Stimulated activated CD8-positive, alpha-beta memory T cell treated with anti-CD3 and anti-CD28 coated beads, Interleukin-7, amount 100 ng/mL, for 4 hours (primary cell): ENCODE data around the gene ABCA8.

Experiments used
- DNase-seq, 2 donors: peaks; one replicate each; pipeline ENCODE4 v3.0.0-alpha.2; 2020; ENCODE audit warnings: low read depth in 2 of 2

Gene ABCA8

GRCh38 chr17:68867759-68868516 lies 87.3 kb downstream of the ABCA8 start:
- DNase-seq, result no peak

GRCh38 chr17:68865584-68865983 lies 89.6 kb downstream of the ABCA8 start:
- no peak for DNase-seq

DNA sequence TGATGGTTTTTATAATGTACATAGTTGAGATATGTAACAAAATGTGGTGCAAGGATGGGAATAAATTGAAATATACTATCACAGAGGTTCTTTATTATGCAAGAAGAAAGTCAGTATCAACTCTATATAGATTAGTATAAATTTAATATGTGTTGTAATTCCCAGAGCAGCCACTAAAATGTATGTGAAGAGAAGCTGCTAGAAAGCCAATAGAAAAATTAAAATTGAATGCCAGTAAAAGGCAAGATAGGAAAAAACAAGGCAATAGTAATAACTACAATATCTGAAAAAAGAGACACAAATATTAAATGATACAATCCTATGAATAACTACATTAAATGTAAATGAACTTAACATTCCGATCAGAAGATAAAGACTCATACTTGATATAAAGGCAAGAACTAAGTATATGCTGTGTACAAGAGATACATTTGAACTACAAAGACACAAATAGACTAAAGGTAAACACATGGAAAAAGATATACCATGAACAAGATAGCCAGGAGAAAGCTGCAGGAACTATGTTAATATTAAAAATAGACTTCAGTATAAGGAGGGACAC lies 92.0 kb downstream of the ABCA8 start:
- no peak for DNase-seq

GRCh38 chr17:68861602-68862001 lies 93.6 kb downstream of the ABCA8 start:
- no peak for DNase-seq

GRCh38 chr17:68860941-68861340 lies 94.3 kb downstream of the ABCA8 start:
- no peak for DNase-seq

- DNase-seq, result no peak
Measured at GRCh38 chr17:68854452-68854851, 100.7 kb downstream of the ABCA8 start.

DNA sequence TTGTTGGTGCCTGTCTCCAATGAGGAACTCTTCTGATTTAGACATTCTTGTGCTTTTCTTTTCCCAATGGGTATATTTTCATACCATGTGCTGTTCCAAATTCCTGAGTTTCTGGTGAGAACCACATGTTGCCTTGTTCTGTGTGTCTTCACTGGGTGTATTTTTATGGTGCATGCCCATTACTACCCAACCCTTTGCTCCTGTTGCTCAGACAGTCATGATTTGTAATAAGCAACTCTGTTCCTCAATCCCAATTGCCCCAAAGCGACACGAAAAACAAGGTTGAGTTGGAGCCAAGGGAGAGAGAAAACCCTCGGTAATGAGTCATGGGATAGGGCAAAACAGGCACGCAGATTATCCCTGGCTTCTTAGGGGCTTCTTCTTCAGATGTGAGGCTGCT lies 101.8 kb downstream of the ABCA8 start:
- no peak for DNase-seq

DNA sequence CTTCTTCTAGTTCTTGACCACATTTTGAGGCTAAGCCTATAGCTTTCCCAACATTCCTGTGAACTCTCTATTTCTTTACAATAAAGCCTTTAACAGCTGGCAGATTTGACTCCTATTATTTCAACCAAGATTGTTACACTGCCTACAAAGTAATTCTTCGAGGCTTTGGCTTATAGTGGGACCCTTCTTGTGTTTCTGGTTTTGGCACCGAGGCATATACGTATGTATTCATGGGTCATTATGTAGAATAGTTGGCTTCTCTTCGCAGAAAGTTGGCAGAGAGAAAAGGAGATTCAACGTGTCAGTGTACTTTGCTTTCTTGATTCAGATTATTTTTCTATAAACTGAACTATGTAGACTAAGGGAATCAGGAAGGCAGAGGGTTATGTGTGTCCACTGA lies 102.2 kb downstream of the ABCA8 start:
- no peak for DNase-seq

- no peak for DNase-seq
Measured at GRCh38 chr17:68851890-68852289, 103.3 kb downstream of the ABCA8 start.

GRCh38 chr17:68850749-68851510 lies 104.3 kb downstream of the ABCA8 start:
- DNase-seq, result no peak

DNA sequence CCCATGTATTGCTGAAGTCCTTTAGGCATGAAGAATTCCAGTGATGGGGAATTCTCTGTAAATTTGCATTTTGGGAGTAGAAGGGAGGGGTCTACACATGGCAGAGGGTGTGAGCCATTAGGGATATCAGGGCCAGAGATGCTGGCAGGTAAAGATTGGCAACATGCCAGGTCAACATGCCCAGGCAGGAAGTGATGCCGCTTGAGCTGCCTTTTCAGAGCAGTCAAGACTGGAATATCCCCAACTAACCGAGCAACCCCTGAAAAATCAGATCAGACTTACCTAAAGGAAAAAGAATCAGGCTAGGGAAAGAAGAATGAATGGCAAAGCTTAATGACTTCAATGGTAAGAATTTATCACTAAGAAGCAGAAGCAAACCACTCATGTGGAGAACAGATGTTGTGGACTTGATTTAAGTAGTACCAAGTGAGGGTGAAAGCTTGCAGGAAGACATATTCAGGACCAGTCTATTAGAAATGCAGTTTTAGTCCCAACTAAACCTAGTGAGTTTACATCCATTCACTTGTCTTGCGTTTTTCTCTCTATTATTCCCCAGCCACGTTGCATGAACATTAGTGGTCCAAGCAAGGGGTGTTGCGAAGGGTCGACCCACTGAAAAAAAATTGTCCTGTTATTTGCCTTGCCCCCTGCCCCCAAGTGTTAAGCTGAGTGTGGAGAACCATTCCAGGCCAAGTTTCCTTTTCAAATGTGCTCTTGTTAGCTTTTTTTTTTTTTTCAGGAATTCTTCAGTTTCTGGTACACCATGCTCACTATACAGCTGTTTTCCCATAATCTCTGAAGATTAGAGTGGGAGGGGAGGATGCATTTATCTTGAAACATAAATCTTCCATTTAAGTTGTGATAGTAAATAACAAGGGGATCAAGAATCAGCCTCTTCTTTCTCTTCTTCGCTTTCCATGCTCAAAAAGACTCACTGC lies 105.2 kb downstream of the ABCA8 start:
- DNase-seq, result no peak

DNA sequence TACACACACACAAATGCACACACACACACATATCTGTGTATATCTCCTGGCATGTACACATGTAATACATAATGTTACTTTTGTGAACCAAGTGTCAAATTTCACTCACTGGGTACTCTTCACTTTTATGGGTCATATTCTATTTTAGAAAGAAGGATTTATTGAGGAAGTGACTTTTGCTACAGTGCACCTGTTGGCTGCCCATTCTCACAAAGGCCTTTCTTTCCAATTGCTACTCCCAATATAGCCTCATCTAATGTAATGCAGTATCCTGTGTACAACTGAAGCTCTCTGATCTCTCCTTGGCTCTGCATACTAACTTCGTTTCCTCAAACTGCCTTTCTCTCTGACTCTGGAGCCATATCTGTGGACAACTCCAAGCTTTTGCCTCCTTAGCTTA lies 107.5 kb downstream of the ABCA8 start:
- DNase-seq, result no peak

- DNase-seq, result no peak
Measured at GRCh38 chr17:68843522-68843921, 111.7 kb downstream of the ABCA8 start.

- DNase-seq, result no peak
Measured at GRCh38 chr17:68840073-68840472, 115.1 kb downstream of the ABCA8 start.

DNA sequence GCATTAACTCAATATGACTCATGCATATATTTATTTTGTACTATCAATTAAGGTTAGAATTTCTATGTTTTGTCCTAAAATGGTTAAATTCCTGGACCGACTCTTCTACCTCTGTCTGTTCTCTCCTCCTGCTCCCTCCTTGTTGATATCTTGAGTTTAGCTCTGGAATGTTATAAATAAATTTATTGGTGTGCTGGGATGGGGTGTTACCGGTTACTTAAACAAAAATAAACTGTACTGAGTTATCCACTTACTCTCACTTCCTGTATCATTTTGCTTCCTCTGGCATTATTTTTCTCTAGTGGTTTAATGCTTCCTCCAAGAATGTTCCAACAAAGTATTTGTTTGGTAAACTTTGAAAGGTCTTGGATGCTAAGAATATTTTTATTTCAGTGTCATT lies 120.1 kb downstream of the ABCA8 start:
- no peak for DNase-seq

DNA sequence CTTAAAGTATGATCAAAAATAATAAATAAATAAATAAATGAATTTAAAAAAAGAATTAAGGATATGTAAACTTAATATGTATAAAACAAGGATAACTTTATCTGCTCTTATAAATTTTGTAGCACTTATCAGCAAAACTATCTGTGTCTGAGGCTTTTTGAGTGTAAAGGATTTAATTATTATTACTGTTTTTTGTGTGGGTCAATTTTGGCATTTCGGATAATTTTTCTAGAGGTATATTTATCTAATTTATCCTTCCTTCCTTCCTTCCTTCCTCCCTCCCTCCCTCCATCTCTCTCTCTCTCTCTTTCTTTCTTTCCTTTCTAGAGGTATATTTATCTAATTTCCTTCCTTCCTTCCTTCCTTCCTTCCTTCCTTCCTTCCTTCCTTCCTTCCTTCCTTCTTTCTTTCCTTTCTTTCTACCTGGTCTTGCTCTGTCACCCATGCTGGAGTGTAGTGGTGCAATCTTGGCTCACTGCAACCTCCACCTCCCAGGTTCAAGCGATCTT lies 120.8 kb downstream of the ABCA8 start:
- DNase-seq, result no peak

DNA sequence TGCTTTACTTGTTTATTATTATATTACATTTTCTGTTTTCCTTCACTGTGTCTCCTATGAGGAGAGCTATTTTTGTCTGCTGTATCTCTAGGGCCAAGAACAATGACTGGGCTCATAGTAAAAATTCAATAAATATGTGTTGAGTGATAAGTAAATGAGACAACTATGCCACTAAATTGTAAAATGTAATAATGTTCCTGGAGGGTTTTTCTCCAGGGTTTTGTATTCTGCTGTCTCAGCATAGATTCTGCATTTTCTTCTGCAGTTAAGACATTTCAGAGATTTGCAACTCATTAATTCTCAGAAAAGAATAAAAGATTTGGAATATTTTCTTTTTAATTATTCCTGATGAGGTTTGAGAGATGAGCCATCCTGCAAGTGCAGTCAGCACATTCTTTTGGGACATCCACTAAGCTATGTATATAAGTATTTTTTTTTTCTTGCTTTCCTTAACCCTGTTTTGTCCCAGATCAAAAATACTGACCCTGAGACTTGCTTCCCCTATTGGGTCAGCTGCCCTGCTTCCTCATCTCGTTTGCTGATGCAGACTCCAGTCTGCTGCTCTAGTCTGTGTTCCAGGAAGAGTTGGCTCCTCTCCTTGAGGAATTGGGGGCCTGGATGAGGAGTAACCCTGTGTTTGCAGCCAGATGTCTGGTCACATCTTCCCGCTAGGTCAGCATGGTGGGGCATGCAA lies 122.9 kb downstream of the ABCA8 start:
- no peak for DNase-seq

GRCh38 chr17:68831170-68831569 lies 124.0 kb downstream of the ABCA8 start:
- no peak for DNase-seq

- DNase-seq, result no peak
Measured at GRCh38 chr17:68830313-68830712, 124.9 kb downstream of the ABCA8 start.

DNA sequence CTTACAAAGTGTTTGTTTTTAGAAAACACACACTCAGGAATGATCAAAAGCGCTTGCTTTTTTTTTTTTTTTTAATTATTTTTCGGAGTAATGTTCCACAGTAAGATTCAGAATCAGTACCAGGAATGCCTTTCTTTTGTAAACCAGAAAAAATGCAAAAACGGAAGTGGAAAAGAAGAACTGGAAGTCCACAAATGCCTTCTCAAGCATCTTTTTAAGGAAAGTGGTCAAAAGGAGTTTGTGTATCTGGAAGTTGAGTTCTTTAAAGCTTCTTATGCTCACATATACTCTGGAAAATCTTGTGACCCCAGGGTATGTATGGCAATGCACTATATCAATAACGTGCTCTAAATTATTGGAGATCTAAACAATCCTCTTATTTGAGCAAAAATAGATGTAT lies 126.0 kb downstream of the ABCA8 start:
- no peak for DNase-seq

DNA sequence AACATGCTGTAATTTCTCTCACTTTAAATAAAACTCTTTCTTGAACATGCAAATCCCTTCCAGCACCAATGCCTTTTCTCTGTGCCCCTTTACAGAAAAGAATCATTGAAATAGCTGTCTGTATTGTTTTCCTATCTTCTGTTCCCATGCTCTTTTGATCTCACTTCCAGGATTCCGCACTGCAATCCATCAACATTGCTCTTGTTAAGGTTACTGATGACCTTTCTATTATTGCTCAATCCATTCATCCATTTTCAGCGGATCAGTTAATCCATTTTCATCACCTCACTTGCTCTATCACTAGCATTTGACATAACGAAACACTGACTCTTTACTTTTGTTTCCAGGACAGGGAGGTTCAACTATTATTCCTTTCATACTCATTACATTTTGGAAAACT lies 130.5 kb downstream of the ABCA8 start:
- DNase-seq, result no peak
